NCI-H1694 (cell line): ENCODE measurements around the gene ZHX3.

Source experiments
- DNase-seq: peaks from one replicate; lab custom pipeline; 2025; lab: John Stamatoyannopoulos, UW

ZHX3 gene

GRCh38 chr20:41150664-41151063 lies 166.9 kb downstream of the ZHX3 start:
- DNase-seq = no peak

DNA sequence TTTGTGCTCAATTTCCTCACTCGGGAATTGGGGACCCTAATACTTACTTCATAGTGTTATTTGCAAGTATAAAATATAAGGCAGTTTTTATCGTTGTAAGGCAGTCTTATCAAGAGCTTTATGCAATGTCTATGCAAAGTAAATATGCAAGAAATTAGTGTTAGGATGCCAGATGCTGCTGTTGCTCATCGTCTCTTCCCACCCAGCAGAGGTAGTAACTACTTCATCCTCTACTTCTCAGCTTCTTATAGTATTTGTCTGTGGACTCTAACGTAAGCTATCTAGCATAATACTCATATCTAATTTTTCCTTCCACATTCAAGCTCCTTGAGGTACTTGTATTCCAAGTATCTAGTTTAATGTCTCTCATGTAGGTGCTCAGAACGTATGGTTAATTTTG lies 168.6 kb downstream of the ZHX3 start:
- no peak for DNase-seq

GRCh38 chr20:41147767-41148191 lies 169.8 kb downstream of the ZHX3 start:
- no peak for DNase-seq

DNA sequence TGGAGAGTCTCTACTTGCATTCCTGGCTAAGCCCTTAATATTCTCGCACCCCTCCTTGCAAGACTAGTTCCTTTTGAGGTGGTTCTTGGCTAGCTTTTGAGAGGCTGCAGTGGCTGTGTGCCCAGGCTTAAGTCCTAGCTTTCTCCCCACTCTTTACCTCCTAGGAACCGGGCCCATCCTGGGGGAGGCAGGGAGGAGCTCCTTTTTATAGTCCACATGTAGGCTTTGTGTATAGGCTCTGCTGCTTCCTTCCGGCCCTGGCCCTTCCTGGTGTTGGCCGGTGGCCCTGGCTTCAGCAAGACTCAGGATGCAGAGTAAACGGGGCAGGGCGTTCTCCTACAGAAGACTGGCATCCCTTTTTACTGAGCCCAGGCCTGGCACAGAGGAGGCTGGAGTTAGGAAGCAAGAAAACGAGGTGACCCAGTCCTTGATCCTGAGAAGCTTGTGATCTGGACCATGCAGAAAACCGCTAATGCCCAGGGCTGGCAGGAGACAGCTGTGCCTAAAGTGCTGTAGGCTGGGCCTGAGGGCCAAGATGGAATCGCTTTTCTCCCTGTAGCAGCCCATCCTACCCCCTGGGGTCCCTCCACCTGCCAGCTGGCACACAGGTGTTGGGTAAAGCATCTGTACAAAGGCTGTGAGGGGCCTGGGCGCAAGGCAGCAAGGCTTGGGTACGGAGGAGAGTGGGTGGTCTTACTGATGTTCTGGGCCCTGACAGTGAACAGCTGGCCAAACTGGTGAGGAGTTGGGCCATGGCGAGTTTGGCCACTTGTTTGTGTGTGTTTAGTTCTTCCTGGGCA lies 171.5 kb downstream of the ZHX3 start:
- no peak for DNase-seq

DNA sequence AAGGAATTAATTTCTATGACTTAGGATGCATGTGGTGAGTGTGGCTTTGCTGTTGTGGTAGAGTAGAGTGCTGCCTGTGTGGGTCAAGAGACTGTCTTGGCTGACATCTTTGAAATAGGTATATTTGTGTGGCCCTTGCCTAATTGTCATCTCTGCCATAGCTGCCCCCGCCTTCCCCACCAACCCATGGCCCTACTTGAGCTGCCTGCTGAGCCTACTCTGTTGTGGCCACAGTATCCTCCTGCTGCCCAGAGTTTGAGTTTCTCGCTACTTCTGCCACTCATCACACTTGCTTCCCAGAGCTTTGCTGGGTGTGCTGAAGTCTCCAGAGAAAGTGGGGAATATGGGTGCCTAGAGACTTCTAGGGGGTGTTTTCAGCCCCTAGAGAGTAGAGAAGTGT lies 172.2 kb downstream of the ZHX3 start:
- DNase-seq = no peak

DNA sequence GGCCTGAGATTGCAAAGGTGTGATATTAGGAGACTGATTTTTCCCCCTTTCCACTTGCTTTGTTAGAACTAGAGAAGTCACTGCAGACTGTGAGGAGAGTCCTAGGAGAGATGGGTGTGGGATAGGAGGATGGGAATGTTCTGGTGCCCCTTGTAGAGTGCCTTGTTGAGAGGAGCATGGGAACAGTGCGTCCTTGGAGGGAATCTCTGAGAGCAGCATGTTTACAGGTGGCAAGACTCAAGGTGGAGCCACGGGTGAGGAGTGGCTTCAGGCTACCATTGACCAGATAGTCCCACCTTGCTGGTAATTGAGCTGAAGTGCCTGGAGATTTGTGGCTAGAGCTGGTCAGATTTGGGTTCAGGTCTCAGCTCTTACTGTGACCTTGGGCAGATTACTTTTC lies 174.2 kb downstream of the ZHX3 start:
- no peak for DNase-seq

- no peak for DNase-seq
Observed at GRCh38 chr20:41142919-41143318, 174.6 kb downstream of the ZHX3 start.

DNA sequence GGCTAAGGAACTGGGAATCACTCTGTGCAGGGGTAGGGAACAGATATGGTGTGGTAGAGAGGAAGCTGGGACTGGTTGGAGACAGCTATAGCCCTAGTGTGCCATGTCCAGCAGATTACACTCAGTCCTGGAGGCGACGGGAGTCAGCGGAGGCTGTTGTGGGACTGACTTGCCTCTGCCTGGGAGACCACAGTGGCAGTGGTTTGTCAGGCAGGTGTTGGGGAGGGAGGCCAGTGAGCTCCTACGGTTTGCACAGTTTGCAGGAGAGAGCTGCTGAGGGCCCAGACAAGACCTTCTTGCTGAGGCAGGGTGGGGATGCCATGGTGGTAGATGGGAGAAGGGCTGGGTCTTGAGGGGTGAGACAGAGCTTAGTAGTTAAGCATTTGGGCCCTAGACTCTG lies 175.3 kb downstream of the ZHX3 start:
- no peak for DNase-seq

DNA sequence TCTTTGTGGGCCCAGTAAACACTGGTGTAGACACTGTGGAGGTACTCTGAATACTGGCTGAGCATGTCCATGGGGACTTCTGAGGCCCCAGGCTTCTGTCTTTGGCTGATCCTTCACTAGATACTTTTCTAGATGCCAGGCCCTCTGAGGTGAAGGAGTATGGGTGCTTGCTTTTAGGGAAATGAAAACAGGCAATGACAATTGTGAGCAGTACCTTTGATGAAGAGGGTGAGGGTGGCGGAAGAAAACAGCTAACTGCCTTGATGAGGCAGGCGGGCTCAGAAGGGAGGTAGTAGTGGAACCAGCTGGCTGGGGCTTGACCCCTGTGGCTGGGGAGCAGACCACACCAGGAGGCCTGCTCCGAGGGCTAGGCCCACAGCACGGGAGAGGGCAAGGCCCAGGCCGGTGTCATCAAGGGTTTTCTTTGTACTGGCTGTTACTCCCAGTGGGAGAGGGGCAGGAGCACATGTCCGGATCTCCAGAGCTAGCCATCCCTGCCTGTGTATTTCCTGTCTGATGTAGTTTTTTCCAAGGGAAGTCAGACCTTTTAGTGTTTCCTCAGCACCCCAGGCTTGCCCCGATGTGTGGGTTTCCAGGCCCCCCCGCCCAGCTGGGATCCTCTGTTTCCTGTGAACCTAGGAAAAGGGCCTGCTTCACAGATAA lies 176.2 kb downstream of the ZHX3 start:
- DNase-seq = no peak

DNA sequence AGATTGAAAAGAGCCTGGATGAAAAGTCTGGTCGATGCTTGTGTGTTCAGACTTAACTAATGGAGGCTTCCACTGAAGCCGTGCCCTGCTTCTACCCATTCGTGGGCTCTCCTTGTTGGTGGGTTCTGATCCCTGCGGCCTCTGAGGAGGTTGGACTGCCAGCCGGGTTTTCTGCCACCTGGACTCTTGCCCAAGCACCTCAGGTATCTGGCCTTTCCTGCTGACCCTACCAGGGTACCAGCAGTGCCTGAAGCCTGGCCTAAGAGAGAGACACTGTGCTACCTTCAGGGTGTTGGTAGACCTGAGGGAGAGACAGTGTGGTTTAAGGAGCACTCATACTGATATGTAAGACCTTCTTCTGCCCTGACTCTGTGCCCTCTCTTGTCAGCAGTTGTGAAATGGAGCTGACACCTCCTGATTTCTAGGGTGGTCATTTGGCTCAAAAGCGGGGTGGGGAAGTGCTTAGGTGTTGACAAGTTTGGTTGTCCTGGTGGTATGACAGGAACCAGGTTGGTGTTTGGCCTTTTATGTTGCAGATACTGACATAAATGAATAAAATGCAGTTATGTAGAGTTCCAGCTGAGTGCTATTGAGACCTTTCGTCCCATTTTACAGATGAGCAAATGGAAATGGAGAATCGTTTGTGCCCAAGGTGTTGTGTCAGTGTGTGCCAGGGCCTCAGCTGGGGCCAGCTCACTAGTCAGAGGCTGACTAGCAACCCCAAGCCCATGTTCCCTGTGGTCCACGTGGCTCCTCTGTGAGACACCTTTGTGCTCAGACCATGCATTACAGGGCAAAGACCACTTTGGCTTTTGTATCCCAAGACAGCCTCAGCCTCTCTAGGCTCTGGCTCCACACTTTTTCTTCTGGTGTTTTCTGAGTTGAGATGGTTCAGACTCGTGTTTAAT lies 177.1 kb downstream of the ZHX3 start:
- no peak for DNase-seq

DNA sequence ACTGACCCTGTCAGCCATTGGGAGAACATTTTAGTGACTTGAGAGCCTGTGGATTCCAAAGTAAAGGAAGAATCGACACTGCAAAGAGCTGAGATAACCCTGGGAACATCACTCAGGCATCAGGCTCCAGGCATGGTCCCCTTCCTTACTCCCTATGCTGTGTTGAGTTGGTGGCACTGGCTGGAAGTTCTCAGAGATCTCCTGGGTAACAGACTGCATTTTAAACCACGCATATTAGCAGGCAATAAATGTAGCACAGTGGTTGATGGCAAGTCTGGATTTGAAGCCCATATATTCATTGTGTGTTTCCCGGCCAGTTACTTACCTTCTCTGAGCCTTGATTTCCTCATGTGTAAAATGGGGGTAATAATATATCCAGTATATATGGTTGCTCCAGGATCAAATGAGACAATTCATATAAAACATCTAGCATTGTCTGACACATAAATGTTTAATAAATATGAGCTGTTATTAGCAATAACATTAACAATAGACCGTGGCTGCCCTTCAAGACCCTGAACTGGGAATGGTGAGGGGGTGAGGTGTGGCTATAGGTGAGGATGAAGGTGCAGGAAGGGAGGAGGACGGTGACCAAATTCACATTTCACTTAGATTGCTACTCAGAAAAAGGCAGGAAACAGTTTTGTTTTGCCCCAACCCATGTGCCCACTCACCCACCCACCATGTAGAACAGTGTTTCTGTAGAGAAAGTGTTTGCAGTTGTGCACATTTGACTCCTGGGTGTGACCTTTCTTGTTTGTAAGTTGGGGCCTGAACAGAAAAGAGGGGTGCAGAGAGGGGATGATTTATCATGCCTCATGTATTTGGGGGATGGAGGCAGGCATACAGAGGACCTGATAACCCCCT lies 178.1 kb downstream of the ZHX3 start:
- no peak for DNase-seq

GRCh38 chr20:41138475-41139226 lies 178.9 kb downstream of the ZHX3 start:
- DNase-seq = no peak

DNA sequence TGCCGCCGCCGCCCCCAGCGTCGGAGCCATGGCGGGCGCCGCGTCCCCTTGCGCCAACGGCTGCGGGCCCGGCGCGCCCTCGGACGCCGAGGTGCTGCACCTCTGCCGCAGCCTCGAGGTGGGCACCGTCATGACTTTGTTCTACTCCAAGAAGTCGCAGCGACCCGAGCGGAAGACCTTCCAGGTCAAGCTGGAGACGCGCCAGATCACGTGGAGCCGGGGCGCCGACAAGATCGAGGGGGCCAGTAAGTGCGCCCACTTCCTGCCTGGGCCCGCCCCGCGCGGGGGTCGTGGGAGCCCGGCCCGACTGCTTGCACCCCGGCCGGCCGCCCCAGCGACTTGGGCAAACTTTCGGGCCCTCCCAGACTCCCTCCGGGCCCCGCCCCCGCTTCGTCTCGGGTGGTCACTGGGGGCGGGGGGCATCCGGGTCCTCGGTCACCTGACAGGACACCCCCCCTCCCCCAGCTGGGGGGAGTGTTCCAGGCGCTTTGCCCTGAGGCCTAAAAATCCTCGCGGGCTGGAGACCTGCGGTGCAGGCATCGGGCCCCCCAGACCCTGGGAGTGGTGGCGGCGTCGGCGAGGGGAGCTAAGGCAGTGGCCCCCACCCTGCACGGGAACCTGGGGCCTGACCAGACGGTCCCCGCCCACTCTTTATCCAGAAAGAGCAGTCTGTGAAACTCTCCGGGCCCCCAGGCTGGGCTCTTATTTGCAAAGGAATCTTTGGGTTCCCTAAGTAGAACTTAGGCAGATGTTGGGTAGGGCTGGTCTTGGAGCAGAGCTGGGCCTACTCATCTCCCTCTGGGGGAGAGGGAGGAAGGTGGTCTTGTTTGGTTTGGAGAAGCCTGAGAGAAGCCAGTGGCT lies 179.7 kb downstream of the ZHX3 start:
- DNase-seq = peak; percentile 6

GRCh38 chr20:41136680-41137613 lies 180.6 kb downstream of the ZHX3 start, which contains the start of gene PLCG1:
Gene PLCG1, plus strand, starts transcription at chr20:41137543. Its CDS starts 99 bp downstream, at chr20:41137642.
- peak; percentile 50 for DNase-seq

GRCh38 chr20:41135888-41136679 lies 181.4 kb downstream of the ZHX3 start:
- no peak for DNase-seq

- DNase-seq = peak; percentile 42
Observed at GRCh38 chr20:41135187-41135887, 182.2 kb downstream of the ZHX3 start.
